NCI-H460 (cell line): Measurements from ENCODE around the gene DOK7. TPM values are rescaled to one million over a fixed set of nuclear protein-coding genes. Genes with fewer than 3 reads are reported as not detected.

Experiments used
- DNase-seq: peaks from one replicate; pipeline ENCODE4 v3.0.0-alpha.2; 2016; ENCODE audit warnings: low read depth; ENCODE audit errors: extremely low read depth
- polyA plus RNA-seq: library from polyadenylated mRNA; depleted of rRNA; stranded (reverse); fragments of >200 nt; gene quantifications from 2 replicates; pipeline ENCODE4 v1.2.3, GENCODE V29; 2014; cell fraction: nucleus; rRNA removed
- total RNA-seq: library from RNA; depleted of rRNA; stranded (reverse); fragments of >200 nt; shearing (Covaris generic); gene quantifications from 2 replicates; pipeline ENCODE4 v1.2.3, GENCODE V29; 2014; rRNA removed

DOK7 gene, protein sequence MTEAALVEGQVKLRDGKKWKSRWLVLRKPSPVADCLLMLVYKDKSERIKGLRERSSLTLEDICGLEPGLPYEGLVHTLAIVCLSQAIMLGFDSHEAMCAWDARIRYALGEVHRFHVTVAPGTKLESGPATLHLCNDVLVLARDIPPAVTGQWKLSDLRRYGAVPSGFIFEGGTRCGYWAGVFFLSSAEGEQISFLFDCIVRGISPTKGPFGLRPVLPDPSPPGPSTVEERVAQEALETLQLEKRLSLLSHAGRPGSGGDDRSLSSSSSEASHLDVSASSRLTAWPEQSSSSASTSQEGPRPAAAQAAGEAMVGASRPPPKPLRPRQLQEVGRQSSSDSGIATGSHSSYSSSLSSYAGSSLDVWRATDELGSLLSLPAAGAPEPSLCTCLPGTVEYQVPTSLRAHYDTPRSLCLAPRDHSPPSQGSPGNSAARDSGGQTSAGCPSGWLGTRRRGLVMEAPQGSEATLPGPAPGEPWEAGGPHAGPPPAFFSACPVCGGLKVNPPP
- 0.05 and 0.14 TPM in 2 replicates for total RNA-seq
- polyA plus RNA-seq = 0.50 and 2.6 TPM in 2 replicates

DNA sequence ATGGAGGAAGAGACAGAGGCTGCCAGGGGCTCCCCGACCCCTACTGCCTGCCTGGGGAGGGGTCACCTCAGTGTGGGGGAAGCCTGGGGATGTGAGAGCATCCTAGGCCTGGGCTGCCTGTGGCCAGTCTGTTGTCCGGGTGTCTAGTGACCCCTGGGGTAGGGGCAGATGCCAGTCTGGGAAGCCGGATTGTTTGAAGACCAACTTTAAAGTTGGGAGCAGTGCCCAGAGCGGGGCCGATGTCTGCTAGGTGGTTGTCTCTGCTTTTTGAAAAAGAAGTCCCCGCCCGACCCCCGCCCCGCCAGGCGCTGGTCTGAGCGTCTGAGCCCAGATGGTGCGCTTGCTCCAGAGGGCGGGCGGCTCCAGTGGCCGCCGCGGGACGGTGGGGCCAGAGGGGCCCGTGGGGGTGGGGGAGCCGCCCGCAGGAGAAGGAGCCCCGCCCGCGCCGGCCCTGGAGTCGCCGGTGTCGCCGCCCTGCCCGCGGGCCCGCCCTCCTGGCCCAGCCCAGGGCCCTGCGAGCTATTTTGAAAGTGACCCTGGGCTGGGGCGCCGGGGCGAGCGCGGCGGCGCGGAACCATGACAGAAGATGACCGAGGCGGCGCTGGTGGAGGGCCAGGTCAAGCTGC, at the start of gene DOK7:
DOK7 (plus strand) TSS at position 517 of the 626 bp plus-strand sequence; CDS start at position 587, 70 bp downstream.
- DNase-seq = no peak

DNA sequence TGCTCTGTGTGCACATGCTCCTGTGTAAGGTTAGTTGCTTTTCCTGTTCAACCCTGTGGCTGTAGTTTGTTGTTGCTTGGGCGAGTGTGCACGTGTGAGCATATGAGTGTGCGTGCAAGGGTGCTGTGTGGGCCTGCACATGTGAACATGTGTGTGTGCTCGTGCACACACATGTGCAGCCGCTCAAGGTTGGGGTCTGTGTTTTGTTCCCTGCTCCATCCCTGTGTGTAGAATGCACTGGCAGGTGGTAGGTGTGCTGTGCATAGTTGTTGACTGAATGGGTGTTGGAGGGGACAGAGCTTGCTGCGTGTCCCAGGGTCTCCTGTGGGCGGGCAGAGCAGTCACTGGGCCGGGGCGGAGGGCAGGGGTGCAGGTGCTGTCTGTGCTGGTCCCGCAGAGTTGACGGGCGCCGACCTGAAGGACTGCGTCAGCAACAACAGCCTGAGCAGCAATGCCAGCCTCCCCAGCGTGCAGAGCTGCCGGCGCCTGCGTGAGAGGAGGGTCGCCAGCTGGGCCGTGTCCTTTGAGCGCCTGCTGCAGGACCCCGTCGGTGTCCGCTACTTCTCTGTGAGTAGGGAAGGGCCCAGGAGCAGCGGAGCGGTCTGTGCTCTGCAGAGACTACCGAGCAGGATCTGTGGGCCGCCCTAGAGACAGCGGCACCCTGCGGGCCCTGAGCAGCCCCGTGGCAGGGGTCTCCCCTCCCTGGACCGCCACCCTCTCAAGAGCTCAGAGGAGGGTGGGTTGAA, 49.3 kb upstream of the DOK7 start:
- no peak for DNase-seq

DNA sequence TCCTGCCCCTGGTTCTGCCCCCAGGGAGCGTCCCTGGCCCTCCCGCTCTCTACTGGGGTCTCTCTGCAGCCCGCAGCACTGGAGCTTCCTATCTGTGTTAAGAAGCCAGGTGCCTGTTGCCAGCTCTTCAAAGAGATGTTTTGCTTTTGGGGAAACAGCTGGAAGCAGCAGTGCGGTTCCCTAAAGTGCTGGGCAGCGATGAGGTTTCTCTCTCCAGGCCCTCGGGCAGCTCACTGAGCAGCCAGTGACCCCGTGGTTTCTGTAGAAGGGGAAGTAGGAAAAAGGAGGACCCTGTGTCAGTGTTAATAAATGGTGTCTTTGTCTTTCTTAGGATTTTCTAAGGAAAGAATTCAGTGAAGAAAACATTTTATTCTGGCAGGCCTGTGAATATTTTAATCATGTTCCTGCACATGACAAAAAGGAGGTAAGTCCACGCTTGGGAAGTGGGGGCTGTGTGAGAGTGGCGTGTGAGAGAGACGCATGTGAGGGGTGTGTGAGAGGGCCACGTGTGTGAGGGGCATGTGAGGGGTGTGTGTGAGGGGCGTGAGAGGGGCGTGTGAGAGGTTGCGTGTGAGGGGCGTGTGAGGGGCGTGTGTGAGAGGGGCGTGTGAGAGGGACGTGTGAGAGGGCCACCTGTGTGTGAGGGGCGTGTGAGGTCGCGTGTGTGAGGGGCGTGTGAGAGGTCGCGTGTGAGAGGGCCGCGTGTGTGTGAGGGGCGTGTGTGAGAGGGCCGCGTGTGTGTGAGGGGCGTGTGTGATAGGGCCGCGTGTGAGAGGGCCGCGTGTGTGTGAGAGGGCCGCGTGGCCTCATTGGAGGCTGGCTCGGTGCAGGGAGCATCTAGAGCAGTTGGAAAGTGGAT, 48.5 kb upstream of the DOK7 start:
- DNase-seq = no peak

DNA sequence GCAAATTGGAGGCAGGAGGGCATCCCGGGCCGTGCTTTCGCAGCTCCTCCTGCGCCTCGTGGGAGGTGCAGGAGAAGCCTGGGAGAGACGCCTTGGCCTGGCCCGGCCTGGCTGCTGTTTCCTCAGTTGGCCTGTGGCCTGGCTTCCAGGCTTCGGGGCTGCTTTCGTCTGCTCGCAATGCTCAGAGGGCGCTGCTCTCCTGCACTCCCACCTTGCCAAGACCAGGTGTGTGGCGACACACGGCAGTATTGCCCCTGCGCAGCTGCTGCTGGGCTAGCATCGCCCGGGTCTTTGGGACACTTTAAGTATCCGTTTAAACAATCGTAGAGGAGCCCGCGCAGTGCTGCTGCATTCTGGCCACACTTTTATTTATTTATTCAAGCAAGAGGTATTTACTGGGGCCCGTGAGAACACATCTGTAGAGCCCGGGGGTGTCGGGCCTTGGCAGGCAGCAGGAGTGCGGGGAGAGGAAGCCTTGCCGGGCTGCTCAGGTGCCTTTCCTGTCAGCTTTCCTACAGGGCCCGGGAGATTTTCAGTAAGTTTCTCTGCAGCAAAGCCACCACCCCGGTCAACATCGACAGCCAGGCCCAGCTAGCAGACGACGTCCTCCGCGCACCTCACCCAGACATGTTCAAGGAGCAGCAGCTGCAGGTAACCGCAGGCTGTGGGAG, 47.5 kb upstream of the DOK7 start:
- no peak for DNase-seq

DNA sequence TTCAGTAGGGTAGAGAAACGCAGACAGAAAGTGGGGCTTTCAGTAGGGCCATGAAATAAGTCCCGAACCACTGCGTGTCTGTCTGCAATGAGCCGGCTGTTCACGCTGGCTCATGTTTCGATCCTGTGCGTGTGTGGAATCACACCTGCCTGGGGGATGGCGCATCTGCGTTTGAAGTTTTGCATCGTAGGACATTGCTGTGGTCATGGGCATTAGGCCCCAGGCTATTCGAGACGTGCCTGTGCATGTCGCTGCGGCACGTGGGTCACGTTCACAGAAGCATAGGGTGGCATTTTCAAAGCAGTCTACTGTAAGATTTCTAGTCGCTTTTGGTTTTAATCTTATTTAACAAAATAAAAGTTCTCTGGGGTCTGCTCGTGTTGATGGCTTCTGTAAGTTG, 46.8 kb upstream of the DOK7 start:
- DNase-seq = no peak

DNA sequence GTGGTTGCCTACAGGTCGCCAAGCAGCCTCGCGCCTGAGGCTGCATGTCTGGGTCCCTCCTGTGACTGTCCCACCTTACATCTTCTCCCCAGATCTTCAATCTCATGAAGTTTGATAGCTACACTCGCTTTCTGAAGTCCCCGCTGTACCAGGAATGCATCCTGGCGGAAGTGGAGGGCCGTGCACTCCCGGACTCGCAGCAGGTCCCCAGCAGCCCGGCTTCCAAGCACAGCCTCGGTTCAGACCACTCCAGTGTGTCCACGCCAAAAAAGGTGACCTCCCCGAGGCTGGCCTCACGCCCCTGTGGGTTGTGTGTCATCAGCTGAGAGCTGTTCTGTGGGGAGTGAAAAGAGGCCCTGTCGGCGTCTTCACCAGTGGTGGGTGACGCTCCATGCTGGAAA, 46.3 kb upstream of the DOK7 start:
- no peak for DNase-seq

DNA sequence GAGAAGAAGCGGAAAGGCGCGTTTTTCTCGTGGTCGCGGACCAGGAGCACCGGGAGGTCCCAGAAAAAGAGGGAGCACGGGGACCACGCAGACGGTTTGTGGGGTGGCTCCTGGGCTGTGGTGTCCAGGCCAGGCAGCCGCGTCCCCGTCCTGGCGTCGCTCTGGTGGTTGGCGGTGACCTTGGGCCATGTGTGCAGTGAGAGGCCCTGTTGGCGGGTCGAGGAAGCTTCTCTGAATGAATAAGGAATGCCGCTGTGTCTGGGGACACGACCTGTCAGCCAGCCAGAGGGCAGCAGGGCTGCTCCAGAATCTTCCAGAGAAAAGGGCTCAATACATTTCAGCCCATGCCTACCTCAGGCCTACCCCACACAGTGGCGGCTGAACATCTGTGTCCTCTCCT, 45.7 kb upstream of the DOK7 start:
- no peak for DNase-seq

DNA sequence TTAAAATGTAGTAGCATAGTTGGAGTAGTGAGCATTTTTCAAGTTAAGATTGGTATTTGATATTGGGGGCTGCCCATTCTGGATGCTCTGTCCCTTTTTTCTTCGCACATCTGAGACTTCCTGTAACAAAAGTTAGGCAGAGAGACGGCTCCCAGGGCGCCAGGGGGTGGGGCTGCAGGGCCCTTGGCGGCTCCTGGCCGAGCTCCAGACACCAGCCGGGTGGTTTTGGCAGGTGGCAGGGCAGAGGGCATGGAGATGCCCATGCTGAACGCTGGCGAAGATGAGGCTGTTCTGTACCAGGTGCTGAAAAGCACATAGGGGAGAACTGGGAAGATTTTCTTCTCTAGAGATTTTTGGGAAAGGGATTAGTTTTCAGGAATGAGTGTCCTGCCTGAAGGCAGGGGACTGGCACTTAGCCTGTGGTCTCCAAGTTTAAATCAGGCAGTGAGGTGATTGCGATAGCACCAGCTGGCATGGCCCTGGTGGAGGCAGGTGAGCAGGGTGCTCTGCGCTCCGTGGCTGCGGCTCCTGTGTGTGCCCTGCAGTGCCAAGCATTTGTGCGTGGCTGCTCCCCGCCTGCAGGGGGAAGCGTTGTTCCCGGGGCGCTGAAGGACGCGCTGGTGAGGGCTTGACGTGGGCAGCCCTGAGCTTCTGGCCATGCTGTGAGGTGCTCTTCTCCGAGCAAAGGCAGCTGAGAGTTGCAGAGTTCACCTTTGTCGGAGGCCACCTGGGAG, 44.9 kb upstream of the DOK7 start:
- no peak for DNase-seq

DNA sequence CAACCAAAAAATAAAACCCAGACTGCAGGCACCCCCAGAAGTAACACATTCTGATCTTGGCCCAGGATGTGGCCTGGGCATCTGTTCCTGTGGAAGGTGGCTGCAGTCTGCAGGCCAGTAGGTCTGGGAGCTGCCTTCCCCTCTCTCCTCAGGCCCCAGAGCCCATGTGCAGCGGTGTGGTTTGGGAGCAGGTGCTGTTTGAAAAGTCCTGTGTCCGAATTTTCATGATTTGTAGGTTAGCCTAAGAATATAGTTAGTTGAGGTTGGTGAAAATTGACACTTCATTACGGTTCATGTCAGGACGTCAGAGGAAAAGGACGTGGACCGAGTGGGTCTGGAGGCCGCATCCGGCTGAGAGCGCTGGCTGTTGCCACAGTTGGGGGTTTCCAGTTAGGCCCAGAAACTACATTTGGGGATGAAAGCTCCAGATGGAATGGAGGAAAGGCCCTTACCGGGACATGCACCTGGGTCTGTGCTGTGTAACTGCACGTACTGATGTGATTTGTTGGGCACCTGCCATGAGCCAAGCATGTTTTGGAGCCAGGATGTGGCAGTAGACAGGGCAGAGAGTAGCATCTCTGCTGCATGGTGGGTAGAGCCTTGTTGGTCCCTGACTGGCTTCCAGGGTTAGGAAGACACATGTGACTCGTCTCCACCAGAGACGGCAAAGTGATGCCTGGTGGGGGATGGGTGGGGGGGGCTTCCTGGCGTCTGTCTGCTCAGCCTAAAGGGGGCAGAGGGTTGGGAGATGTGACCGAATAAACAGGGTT, 43.1 kb upstream of the DOK7 start:
- DNase-seq = no peak

DNA sequence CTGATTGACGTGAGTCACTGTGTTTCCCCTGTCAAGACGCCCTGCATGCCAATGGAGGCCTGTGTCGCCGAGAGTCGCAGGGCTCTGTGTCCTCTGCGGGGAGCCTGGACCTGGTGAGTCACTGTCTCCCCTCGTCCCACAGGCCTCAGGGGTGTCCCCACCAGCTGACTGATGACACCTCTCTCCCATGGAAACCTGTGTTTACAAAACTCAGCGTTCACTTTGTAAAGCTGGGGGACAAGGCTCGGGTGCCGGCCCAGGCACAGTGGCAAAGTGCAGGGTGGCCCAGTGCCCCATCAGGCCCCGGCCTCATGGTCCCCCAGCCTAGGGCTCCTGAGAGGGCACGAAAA, 42.5 kb upstream of the DOK7 start:
- DNase-seq = no peak

DNA sequence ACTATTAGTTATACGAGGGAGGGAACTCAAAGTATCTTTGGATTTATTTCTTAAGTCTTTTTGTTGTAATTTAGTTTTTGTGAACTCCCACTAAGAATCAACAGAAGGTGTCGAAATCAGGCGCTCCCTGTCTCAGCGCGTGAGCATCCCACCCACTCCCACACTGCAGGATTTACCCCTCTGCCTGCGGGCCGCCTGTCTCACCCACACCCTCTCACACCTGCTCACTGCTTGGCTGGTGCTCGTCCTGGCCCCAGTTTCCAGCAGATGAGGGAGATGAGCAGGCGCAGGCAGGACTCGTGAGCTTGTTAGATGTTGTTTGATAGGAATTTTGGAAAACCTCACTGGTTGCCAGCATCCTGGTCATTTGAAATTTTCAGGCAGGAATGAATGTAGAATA, 42.1 kb upstream of the DOK7 start:
- DNase-seq = no peak

DNA sequence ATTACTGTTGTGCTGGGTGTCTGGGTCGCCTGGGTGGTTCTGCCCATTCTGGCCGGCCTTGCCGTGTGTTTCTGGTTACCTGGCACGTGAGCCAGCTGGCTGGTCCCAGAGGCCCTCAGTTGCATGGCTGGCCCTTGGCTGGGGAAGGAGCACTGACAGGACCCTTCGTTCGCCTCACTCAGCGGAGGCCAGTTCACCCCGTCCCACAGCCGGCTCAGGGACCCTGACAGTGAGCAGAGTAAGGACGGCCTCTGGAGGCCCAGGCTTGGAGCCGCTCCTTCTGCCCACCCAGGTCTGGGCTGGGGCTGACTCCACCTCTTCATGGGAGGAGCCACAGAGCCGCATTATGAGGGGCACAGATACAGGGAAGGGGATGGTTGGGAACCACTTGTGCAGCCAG, 41.6 kb upstream of the DOK7 start:
- no peak for DNase-seq

DNA sequence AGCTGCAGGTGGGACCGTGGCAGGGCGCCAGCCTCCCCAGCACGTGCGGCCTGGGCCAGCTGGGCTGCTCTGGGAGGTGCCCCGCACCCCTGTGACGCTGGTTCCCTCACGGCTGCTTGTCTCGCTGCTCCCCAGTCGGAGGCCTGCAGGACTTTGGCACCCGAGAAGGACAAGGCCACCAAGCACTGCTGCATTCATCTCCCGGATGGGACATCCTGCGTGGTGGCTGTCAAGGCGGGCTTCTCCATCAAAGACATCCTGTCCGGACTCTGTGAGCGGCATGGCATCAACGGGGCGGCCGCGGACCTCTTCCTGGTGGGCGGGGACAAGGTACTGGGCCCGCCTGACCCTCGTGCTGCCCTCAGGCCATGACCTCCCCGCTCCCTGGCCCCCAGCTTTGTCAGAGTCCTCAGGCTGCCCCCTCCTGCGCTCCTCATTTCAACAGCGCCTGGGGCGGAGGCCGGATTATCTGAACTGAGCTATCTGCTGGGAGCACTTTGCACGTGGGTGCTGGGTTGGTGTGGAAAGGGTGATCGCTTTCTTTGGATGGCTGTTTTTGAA, 40.8 kb upstream of the DOK7 start:
- DNase-seq = no peak

DNA sequence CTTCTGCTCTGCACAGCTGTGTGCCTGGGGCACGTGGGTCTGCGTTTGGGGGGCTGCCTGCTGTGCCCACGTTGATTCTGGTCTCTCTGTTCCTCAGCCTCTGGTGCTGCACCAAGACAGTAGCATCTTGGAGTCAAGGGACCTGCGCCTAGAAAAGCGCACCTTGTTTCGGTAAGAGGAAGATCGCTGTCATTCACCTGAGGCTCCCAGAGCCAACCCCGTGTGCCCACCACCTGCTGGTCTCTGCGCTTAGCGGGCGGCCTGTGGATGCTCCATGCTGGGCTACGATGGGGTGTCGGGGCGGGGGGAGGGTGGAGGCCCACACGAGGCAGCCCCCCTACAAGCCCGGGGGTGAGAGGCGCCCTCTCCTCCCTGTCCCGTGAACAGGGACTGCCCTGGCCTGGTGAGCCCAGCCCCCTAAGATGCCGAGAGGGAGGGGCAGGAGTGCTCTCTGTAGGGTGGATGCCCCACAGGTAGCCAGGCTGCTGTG, 40.3 kb upstream of the DOK7 start:
- DNase-seq = no peak

DNA sequence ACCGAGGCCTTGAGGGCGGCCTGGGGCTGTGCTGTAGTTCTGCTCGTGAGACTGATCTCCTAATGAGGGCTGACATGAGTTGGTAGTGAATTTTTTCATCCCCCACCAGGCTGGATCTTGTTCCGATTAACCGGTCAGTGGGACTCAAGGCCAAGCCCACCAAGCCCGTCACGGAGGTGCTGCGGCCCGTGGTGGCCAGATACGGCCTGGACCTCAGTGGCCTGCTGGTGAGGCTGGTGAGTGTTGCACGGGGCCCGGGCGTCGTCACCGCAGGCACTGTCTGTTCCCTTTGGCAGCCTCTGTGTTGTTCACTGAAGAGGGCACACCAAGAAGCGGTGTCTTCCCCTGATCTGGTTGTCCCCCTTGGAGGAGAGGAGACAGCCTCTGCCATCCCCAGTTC, 39.7 kb upstream of the DOK7 start:
- no peak for DNase-seq

DNA sequence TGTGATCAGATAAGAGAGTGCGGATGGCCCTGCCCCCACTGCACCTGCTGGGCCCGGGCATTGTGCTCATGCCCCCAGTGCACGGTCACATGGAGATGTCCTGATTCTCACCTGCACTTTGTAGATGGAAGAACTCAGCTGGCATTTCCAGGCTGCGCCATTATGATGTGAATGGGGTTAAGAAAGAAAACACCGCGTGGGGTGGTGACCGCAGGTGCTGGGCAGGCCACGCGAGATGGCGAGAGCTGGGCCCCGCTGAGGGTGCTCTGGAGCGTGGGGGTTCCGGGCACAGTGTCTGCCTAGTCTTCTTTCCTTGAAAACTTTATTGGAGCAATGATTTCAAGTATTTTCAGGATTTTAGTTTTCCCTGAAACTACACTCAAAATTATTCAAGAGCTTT, 39.2 kb upstream of the DOK7 start:
- no peak for DNase-seq

DNA sequence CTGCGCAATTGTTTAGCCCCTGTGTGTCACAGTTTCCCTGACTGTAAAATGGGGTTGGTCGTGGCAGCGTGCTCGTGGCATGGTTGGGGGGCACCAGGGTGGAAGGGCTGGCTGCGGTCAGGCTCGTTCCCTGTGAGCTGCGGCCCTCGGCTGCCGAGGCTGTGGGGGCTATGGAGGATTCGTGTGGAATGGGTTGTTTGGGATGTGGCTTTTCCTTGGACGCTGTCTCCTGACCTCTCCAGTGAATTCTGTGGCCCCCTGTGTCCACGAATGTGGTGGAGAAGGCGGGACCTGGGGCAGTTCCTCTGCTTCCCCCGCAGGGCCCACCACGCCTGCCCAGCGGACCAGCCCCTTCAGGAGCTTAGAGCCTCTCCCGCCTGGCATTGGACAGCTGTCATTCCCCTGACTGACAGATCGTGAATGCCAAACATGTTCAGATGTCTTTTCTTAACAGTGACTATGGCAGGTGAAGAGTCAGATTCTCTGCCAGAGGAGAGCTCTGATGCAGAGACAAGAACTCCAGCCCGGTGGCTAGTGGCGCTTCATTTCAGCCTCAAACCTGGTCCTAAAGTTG, 38.5 kb upstream of the DOK7 start:
- DNase-seq = no peak
